GM23338 (cell line): Measurements from ENCODE around the gene RPTOR. TPM values are rescaled to one million over a fixed set of nuclear protein-coding genes. Genes with fewer than 3 reads are reported as not detected.

Experiments
- ATAC-seq: fragments of 200-7000 bp; cut with Tn5 transposase; 3 replicates; pipeline ENCODE4 v1.9.1; 2020
- DNase-seq: peaks from one replicate; pipeline ENCODE4 v3.0.0-alpha.2; 2015; ENCODE audit warnings: low spot score
- H2AFZ ChIP-seq: fragments of 200-600 bp; sonication (generic); 2 replicates; pipeline ENCODE4 v1.8.0; 2016; ENCODE audit warnings: antibody characterized with exemption, mild to moderate bottlenecking, moderate library complexity
- H3F3A ChIP-seq: fragments of 200-600 bp; sonication (generic); replicated peaks from 2 replicates; pipeline ENCODE4 v1.8.0; 2017; ENCODE audit warnings: antibody characterized with exemption, mixed run types, low read depth
- H3K27ac ChIP-seq: fragments of 200-600 bp; sonication (generic); 2 replicates; pipeline ENCODE4 v1.6.1; 2016; ENCODE audit warnings: low read depth
- H3K27me3 ChIP-seq: fragments of 200-600 bp; sonication (generic); 2 replicates; pipeline ENCODE4 v1.8.0; 2016; ENCODE audit warnings: mild to moderate bottlenecking, mixed run types, moderate library complexity; ENCODE audit not compliant: insufficient read depth
- H3K36me3 ChIP-seq: fragments of 200-600 bp; sonication (generic); 2 replicates; pipeline ENCODE4 v1.8.0; 2016; ENCODE audit warnings: mild to moderate bottlenecking; ENCODE audit not compliant: insufficient read depth
- H3K4me1 ChIP-seq: fragments of 200-600 bp; sonication (generic); 2 replicates; pipeline ENCODE4 v1.8.0; 2016; ENCODE audit warnings: mild to moderate bottlenecking, moderate library complexity; ENCODE audit not compliant: insufficient read depth
- H3K4me2 ChIP-seq: fragments of 200-600 bp; sonication (generic); 2 replicates; pipeline ENCODE4 v1.7.1; 2017; ENCODE audit warnings: mixed run types
- H3K4me3 ChIP-seq: fragments of 200-600 bp; sonication (generic); 2 replicates; pipeline ENCODE4 v1.6.1; 2016; ENCODE audit warnings: mixed run types
- H3K79me2 ChIP-seq: fragments of 200-600 bp; sonication (generic); replicated peaks from 2 replicates; pipeline ENCODE4 v1.8.0; 2017; ENCODE audit warnings: mild to moderate bottlenecking; ENCODE audit not compliant: insufficient read depth
- H3K9me2 ChIP-seq: fragments of 200-600 bp; sonication (generic); 2 replicates; pipeline ENCODE4 v1.8.0; 2017; ENCODE audit not compliant: insufficient read depth
- H4K20me1 ChIP-seq: fragments of 200-600 bp; sonication (generic); replicated peaks from 2 replicates; pipeline ENCODE4 v1.8.0; 2017; ENCODE audit warnings: mild to moderate bottlenecking; ENCODE audit not compliant: insufficient read depth
- H3K27ac Mint-ChIP-seq: 2 replicates; pipeline ENCODE4 v1.8.0; 2020; ENCODE audit warnings: inconsistent platforms, mild to moderate bottlenecking, moderate library complexity, mixed read lengths
- H3K27me3 Mint-ChIP-seq: 3 replicates; pipeline ENCODE4 v1.8.0; 2022; ENCODE audit warnings: low read depth, mild to moderate bottlenecking, moderate library complexity, mixed read lengths, inconsistent platforms; ENCODE audit not compliant: insufficient read depth, poor library complexity
- H3K36me3 Mint-ChIP-seq: 3 replicates; pipeline ENCODE4 v1.8.0; 2021; ENCODE audit warnings: low read depth, mild to moderate bottlenecking, inconsistent platforms, moderate library complexity, mixed read lengths
- H3K4me1 Mint-ChIP-seq: 3 replicates; pipeline ENCODE4 v1.8.0; 2020; ENCODE audit warnings: mild to moderate bottlenecking, inconsistent platforms, mixed read lengths
- H3K4me3 Mint-ChIP-seq: 3 replicates; pipeline ENCODE4 v1.8.0; 2021; ENCODE audit warnings: moderate library complexity, mild to moderate bottlenecking, inconsistent platforms, mixed read lengths
- H3K9me3 Mint-ChIP-seq: 3 replicates; pipeline ENCODE4 v1.8.0; 2020; ENCODE audit warnings: moderate library complexity, mild to moderate bottlenecking, inconsistent platforms, mixed read lengths
- CREB1 ChIP-seq: fragments of 250-450 bp; sonication (Bioruptor Pico); IDR thresholded peaks from 2 replicates; pipeline ENCODE4 v1.5.0; 2020; ENCODE audit warnings: low read depth, mild to moderate bottlenecking, moderate library complexity
- EZH2 ChIP-seq: fragments of 200-600 bp; sonication (generic); IDR thresholded peaks from one replicate; pipeline ENCODE4 v1.8.0; 2017; ENCODE audit warnings: antibody characterized with exemption, mild to moderate bottlenecking, low read depth; ENCODE audit not compliant: unreplicated experiment
- EZH2phosphoT487 ChIP-seq: fragments of 200-600 bp; sonication (generic); IDR thresholded peaks from one replicate; pipeline ENCODE4 v1.8.1; 2018; ENCODE audit warnings: antibody characterized with exemption; ENCODE audit not compliant: unreplicated experiment
- JUNB ChIP-seq: IDR thresholded peaks from one replicate; pipeline ENCODE4 v1.6.1; 2016; ENCODE audit warnings: antibody characterized with exemption; ENCODE audit not compliant: unreplicated experiment
- NANOG ChIP-seq: IDR thresholded peaks from 2 replicates; pipeline ENCODE4 v1.6.1; 2016; ENCODE audit warnings: antibody characterized with exemption, borderline replicate concordance
- POLR2AphosphoS5 ChIP-seq: IDR thresholded peaks from 2 replicates; pipeline ENCODE4 v1.6.1; 2016; ENCODE audit warnings: antibody characterized with exemption, low read depth
- STAT1 ChIP-seq: IDR thresholded peaks from one replicate; pipeline ENCODE4 v1.6.1; 2016; ENCODE audit warnings: antibody characterized with exemption; ENCODE audit not compliant: unreplicated experiment
- ZNF114 ChIP-seq: fragments of 250-450 bp; sonication (Bioruptor Pico); IDR thresholded peaks from 2 replicates; pipeline ENCODE4 v1.5.0; 2020; ENCODE audit warnings: mild to moderate bottlenecking, moderate library complexity
- ZNF331 ChIP-seq: fragments of 250-450 bp; sonication (Bioruptor Pico); IDR thresholded peaks from 2 replicates; pipeline ENCODE4 v1.5.0; 2020; ENCODE audit warnings: low read depth, mild to moderate bottlenecking, moderate library complexity
- ZNF462 ChIP-seq: fragments of 250-450 bp; sonication (Bioruptor Pico); IDR thresholded peaks from 2 replicates; pipeline ENCODE4 v1.5.0; 2020; ENCODE audit warnings: mild to moderate bottlenecking, moderate library complexity
- polyA plus RNA-seq: library from polyadenylated mRNA; unstranded; fragments of >200 nt; fragmentation: Nextera tagmentation; extraction: Ambion mirVana; gene quantifications from 2 replicates; pipeline ENCODE4 v1.2.1, GENCODE V29; 2016
- total RNA-seq: library from RNA; depleted of rRNA; stranded (reverse); fragments of >200 nt; shearing (Covaris generic); gene quantifications from 2 replicates; pipeline ENCODE4 v1.2.3, GENCODE V29; 2014
- TF ChIP-seq, protein P1 (sequence below), 2 experiments: fragments of 200-600 bp in 1 of 2; sonication (generic) in 1 of 2; conservative IDR thresholded peaks; 2 replicates each; pipeline versions ENCODE4 v1.5.1 to v1.6.1; 2016 to 2017; ENCODE audit warnings: antibody characterized with exemption in 2 of 2, low read depth in 2 of 2, mild to moderate bottlenecking in 2 of 2, moderate library complexity in 1 of 2
- TF ChIP-seq, protein P2 (sequence below): IDR thresholded peaks from one replicate; pipeline ENCODE4 v1.6.1; 2018; ENCODE audit warnings: antibody characterized with exemption; ENCODE audit not compliant: unreplicated experiment
- TF ChIP-seq, protein P3 (sequence below): IDR thresholded peaks from 2 replicates; pipeline ENCODE4 v1.6.1; 2016; ENCODE audit warnings: antibody characterized with exemption

Gene RPTOR
- total and polyA plus RNA-seq, 2 experiments from 2014 or later, result 9.5 to 38.0 TPM

GRCh38 chr17:81008140-81008539 is 463.5 kb downstream of the RPTOR start:
- Histone ChIP-seq H3K4me3 (no peak overlapping the region), H3K4me2 (no peak overlapping the region), H3K9me2 (no peaks in the 10 kb centered on the region), H2AFZ (no peak overlapping the region), H3K4me1 (no peaks in the 10 kb centered on the region), H3K79me2 (no peaks in the 10 kb centered on the region), H4K20me1 (no peaks in the 10 kb centered on the region), H3K27me3 (peaks cover 36% of the 10 kb centered on the region), H3K27ac (no peak overlapping the region), H3F3A (0 out of 2 replicates have a peak, but pooled peaks cover 3% of the 10 kb centered on the region), H3K36me3 (no peaks in the 10 kb centered on the region)
- ATAC-seq, result no peak
- Mint-ChIP-seq H3K27me3 (peaks cover 46% of the 10 kb centered on the region), H3K9me3 (peaks cover 27% of the 10 kb centered on the region), H3K27ac (no peak overlapping the region), H3K4me3 (no peak overlapping the region), H3K4me1 (peaks cover 3% of the 10 kb centered on the region; the same call in 2 of the 3 replicates), H3K36me3 (peaks cover 11% of the 10 kb centered on the region)
- TF ChIP-seq ZNF331 (no peak), ZNF114 (CRISPR knock-in tag) (no peak), POLR2AphosphoS5 (no peak), NANOG (no peak), CREB1 (CRISPR knock-in tag) (no peak), ZNF462 (CRISPR knock-in tag) (no peak), EZH2phosphoT487 (no peak), STAT1 (no peak), JUNB (no peak), EZH2 (no peak)
- TF ChIP-seq, protein P1, sequence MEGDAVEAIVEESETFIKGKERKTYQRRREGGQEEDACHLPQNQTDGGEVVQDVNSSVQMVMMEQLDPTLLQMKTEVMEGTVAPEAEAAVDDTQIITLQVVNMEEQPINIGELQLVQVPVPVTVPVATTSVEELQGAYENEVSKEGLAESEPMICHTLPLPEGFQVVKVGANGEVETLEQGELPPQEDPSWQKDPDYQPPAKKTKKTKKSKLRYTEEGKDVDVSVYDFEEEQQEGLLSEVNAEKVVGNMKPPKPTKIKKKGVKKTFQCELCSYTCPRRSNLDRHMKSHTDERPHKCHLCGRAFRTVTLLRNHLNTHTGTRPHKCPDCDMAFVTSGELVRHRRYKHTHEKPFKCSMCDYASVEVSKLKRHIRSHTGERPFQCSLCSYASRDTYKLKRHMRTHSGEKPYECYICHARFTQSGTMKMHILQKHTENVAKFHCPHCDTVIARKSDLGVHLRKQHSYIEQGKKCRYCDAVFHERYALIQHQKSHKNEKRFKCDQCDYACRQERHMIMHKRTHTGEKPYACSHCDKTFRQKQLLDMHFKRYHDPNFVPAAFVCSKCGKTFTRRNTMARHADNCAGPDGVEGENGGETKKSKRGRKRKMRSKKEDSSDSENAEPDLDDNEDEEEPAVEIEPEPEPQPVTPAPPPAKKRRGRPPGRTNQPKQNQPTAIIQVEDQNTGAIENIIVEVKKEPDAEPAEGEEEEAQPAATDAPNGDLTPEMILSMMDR (conservative IDR thresholded peaks at IDR 0.05; ENCODE audit: low read depth in 2 of 2), result no peak
- TF ChIP-seq, protein P2, sequence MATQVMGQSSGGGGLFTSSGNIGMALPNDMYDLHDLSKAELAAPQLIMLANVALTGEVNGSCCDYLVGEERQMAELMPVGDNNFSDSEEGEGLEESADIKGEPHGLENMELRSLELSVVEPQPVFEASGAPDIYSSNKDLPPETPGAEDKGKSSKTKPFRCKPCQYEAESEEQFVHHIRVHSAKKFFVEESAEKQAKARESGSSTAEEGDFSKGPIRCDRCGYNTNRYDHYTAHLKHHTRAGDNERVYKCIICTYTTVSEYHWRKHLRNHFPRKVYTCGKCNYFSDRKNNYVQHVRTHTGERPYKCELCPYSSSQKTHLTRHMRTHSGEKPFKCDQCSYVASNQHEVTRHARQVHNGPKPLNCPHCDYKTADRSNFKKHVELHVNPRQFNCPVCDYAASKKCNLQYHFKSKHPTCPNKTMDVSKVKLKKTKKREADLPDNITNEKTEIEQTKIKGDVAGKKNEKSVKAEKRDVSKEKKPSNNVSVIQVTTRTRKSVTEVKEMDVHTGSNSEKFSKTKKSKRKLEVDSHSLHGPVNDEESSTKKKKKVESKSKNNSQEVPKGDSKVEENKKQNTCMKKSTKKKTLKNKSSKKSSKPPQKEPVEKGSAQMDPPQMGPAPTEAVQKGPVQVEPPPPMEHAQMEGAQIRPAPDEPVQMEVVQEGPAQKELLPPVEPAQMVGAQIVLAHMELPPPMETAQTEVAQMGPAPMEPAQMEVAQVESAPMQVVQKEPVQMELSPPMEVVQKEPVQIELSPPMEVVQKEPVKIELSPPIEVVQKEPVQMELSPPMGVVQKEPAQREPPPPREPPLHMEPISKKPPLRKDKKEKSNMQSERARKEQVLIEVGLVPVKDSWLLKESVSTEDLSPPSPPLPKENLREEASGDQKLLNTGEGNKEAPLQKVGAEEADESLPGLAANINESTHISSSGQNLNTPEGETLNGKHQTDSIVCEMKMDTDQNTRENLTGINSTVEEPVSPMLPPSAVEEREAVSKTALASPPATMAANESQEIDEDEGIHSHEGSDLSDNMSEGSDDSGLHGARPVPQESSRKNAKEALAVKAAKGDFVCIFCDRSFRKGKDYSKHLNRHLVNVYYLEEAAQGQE, result no peak
- TF ChIP-seq, protein P3, sequence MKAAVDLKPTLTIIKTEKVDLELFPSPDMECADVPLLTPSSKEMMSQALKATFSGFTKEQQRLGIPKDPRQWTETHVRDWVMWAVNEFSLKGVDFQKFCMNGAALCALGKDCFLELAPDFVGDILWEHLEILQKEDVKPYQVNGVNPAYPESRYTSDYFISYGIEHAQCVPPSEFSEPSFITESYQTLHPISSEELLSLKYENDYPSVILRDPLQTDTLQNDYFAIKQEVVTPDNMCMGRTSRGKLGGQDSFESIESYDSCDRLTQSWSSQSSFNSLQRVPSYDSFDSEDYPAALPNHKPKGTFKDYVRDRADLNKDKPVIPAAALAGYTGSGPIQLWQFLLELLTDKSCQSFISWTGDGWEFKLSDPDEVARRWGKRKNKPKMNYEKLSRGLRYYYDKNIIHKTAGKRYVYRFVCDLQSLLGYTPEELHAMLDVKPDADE, result no peak
- DNase-seq, result no peak
